ENCODE results near the gene RAPGEF5.

Gene RAPGEF5

DNA sequence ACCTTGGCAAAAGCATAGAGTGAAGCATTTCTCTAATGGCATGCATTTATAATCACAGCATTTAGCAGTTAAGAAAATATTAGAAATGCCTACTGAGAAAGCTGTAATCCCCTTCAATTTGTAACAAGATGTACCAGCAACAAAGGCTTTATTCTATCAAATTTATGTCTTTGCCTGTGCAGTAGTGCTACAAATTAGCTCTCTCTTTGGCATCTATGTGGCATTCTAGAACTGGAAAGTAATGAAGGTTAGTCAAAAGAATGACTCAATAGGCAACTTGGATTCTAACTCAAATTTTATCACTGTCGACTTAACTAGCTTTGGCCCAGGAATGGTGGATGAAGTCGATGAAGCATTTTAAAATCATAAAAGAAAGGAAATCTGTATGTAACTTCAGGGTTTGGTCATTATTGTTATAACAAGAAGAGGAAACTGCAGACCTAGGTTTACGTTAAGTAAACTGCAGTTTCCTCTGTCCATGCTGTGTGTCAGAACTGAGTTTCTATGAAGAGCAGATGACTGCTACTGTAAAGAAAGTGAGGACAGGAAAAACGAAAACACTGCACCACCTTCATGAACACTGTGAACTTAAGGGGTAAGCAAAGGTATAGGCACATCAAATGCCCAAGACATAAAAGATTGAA lies 140.0 kb downstream of the RAPGEF5 start:
- no peak for DNase-seq (ENCODE audit: low spot score)

- no peak for DNase-seq (ENCODE audit: low spot score)
Measured at GRCh38 chr7:22216309-22216708, 140.6 kb downstream of the RAPGEF5 start.

- DNase-seq (ENCODE audit: low spot score), result no peak
Measured at GRCh38 chr7:22214000-22214399, 143.0 kb downstream of the RAPGEF5 start.

DNA sequence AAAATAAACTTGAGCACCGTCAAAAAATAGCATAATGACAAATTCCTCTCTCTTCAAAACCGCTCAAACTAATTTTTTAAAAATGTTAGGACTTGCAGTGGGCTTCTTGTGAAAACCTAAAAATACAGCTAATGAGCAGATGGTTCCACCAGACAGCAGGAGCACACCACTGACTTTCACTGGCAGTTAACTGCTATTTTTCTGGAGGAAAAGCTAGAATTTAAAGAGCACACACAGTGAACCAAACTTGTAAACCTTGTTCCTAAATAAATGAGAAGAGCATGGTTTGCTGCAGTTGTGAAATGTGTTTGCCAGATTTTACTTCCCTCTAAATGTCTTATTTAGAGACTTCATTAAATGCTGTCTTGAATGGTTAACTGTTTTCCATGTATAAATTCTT lies 143.9 kb downstream of the RAPGEF5 start:
- no peak for DNase-seq (ENCODE audit: low spot score)

DNA sequence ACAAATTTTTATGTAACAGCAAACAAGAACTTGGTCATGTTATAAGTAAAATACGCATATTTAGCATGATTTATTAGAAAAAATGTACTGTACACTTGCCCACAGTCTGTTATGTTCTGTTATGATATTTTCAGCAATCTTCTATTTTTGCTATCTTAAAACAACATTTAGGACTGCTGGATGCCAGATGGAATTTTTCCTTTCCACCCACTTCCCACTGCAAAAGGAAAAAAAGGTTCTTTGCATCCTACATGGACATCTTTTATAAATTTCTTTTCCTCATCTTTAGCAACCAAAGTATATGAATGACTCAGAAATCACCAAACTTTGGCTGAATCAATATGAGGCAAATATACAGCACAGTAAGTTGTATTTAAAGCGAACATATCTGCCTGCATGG lies 146.0 kb downstream of the RAPGEF5 start:
- no peak for DNase-seq (ENCODE audit: low spot score)

- peak; percentile 8 for DNase-seq (ENCODE audit: low spot score)
Measured at GRCh38 chr7:22210355-22210754, 146.6 kb downstream of the RAPGEF5 start.

- DNase-seq (ENCODE audit: low spot score), result no peak
Measured at GRCh38 chr7:22208799-22209198, 148.2 kb downstream of the RAPGEF5 start.

DNA sequence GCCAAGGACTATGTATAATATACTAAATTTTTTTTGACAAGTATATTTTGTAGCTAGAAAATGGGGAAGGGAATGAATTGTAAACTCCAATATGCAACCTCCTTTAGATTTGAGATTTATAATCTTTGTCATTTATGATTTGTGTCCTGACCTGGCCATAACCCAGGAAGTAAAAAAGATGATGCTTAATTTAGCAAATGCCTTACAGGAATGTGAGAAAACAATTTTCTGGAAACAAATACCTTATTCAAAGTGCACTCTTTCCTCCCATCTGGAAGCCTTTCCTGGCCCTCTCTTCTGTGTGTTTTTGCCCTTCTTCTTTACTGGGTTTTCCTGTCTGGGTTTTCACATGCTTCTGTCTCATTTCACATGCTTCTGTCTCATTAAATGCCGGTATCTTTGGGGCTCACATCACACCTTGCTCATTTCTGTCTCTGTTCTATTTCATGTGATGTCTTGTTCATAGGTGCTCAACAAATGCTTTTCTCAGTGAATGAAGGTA lies 149.2 kb downstream of the RAPGEF5 start:
- no peak for DNase-seq (ENCODE audit: low spot score)

DNA sequence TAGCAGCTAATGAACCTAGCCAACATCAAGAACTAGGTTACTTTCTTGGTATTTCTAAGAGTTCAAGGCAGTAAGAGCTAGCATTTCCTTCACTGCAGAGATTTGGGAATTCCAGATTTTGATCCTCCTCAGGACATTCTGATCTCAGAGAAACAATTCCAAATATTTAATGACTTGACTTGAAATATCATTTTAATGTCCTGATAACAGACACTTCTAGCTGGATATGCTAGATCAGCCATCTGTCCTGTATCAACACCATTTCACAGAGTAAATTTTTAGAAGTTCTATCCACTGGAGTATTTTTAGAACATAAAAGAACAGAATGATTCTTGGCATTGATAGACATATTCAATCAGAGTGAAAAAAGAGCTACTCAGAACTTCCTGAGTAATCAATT lies 151.3 kb downstream of the RAPGEF5 start:
- no peak for DNase-seq (ENCODE audit: low spot score)

- no peak for DNase-seq (ENCODE audit: low spot score)
Measured at GRCh38 chr7:22204312-22204711, 152.6 kb downstream of the RAPGEF5 start.

DNA sequence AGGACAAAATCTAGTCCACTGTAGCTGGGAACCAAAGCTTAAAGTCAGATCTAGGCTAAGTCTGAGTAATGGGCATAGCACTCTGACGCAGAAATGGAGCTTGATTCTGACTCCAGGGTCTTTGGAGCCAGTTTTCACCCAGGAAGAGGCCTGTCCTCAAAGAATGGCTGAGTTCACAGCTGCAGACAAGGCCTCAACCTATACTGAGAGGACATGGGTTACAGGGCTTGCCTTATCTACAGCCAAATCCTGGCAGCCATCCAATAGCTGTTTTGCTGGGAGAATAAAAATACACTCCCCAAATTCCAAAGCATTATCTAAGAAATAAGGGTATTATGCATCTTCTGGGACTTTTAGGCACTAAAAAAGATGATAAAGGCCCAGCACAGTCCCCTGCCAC lies 154.8 kb downstream of the RAPGEF5 start:
- DNase-seq (ENCODE audit: low spot score), result no peak

DNA sequence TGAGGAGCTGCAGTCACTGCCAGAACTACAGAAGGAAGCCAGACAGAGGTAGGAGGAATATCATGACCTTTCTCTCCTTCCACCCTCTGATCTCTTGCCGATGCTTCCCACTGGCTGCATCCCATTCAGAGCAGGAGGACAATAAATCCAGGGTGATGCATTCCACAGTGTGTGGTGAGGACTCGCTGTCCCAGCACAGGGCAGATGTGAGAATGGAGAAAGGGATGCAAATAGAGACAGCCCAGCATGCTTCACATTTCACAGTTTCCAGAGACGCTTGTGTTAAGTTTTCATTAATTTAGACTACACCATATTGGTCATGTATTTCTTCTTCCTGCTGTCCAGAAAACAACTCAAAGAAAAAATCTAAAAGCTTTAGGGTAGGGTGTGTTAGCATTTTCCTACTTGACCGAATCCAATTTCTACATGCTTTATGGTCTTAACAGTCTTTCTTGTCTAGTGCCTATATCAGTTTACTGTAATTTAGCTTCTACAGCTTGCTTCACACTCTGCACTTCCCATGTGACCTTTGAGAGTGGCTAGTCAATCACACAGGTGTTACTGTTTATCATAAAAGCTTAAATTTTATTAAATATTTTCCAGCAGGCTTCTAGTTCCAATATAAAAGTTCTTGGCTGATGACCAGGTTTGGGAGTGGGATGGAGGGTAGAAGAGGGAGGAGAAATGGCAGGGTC lies 155.6 kb downstream of the RAPGEF5 start:
- no peak for DNase-seq (ENCODE audit: low spot score)

DNA sequence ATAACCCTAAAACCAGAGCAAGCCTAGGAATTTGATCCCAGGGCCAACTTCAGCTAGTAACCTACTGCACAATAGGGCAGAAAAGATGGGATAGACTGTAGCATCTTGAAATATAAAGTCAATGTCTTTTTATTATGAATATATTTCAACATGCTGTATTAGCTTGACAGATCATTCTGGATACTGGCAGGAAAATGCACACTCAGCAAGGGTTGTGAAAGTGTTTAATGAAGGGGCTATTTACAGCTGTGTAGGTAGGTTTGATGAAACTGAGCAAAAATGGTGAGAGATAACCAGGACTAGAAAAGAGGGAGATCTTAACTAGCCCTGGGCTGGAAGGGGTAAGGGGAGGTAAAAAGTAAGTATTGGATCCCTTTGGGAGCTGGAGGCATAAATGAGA lies 156.2 kb downstream of the RAPGEF5 start:
- DNase-seq (ENCODE audit: low spot score), result no peak

GRCh38 chr7:22200238-22200637 lies 156.7 kb downstream of the RAPGEF5 start:
- DNase-seq (ENCODE audit: low spot score), result no peak

GRCh38 chr7:22197376-22197775 lies 159.6 kb downstream of the RAPGEF5 start:
- no peak for DNase-seq (ENCODE audit: low spot score)

GRCh38 chr7:22196429-22196828 lies 160.5 kb downstream of the RAPGEF5 start:
- no peak for DNase-seq (ENCODE audit: low spot score)

DNA sequence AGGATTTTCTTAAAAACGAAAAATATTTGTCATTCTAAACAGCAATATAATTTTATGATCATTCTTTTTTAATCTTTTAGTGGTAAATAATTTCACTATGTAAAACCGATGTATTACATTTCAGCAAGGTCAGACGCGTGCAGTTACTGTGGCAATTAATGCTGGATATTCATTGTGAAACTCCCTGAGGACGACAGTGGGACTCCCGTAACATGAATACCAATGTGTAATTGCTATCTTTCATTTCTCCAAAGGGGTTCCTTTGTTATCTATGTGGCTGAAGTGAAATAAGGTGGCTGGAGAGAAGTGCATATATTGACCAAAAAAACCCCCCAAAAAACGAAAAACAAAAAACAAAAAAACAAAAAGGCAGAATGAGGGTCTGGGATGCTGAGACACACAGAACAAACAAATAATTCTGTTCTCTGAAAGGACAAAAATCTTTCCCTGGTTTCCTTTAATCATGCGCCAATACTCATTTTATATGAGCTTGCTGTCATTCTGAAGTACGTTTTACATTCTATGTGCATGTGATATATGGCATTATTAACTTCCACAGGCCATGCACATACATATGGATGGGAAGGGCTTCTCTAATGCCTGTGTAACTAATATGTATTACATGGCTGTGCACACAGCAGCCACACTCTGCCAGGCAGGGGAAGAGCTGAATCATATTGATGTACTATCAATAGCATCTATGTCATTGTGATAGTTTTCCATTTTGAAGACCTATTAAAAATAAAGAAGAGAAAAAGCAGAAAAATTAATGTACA lies 161.4 kb downstream of the RAPGEF5 start:
- no peak for DNase-seq (ENCODE audit: low spot score)

GRCh38 chr7:22194658-22195273 lies 162.2 kb downstream of the RAPGEF5 start:
- no peak for DNase-seq (ENCODE audit: low spot score)

DNA sequence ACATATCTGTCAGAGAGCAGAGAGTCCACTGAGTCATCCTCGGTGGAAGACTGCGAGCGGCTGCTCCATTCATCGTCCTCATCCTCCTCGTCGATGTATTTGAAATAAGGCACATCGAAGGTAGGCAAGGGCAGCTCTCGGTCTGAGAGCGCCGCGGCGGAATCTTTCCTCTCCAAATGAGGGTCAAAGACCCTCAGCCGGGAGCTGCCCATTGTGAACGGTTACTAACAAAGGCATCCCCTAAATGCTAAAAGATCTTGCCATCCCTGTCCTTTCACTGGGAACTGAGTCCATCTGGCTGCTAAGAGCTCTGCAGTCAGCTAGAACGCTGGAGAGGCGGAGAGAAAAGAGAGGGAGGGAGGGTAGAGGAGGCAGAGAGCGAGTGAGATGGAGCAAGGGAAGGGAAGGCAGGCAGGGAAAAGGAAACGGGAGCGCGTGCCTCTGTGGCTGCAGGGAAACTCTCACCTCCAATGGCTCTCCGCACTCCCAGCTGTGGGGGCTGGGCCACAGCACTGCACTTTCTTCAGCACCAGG lies 163.4 kb downstream of the RAPGEF5 start:
- no peak for DNase-seq (ENCODE audit: low spot score)

DNA sequence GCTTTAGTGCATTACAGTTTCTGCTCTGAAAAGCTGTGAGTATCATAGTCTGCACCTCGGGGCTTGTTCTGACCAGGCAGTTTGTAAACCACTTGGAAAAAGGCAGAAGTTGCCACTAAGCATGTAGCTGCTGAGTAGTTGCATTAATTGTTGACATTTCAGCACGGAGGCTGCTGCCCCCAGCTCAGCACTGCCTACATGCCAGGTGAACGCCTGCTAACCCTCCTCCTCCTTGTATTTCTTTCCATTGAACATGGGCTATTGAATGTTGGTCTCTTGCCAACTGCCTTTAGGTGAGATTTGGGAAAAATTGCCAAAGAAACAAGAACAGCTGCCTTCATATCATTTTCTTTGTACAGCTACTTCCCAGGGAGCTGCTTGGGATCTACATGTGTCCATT lies 164.2 kb downstream of the RAPGEF5 start:
- no peak for DNase-seq (ENCODE audit: low spot score)

GRCh38 chr7:22190736-22191135 lies 166.2 kb downstream of the RAPGEF5 start:
- no peak for DNase-seq (ENCODE audit: low spot score)

DNA sequence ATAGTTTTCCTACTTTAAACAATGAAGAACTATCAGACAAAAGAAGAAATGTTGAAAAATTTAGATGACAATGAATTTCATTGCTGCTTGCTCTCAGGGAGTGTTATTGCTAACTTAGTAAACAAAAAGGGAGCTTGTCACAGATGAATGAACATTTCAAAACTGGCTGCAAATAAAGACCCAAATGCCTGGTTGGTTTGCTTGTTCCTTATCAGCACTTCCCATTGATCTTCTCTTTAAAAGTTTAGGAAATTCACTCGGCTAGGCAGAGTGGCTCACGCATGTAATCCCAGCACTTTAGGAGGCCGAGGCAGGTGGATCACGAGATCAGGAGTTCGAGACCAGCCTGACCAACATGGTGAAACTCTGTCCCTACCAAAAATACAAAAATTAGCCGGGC lies 167.2 kb downstream of the RAPGEF5 start:
- no peak for DNase-seq (ENCODE audit: low spot score)
